ENCODE data around the gene CXADR.

CXADR gene

GRCh38 chr21:17598437-17598836 is 85.6 kb downstream of the CXADR start:
- H3K4me1 ChIP-seq = no peaks in the 10 kb centered on the region
- H3K4me2 ChIP-seq (ENCODE audit: low read length) = no peak overlapping the region
- H3K27ac ChIP-seq = no peak overlapping the region
- H3K4me3 ChIP-seq (ENCODE audit: low read depth, low read length) = no peak overlapping the region
- no peak overlapping the region for H3K9ac ChIP-seq
- H3K79me2 ChIP-seq = no peaks in the 10 kb centered on the region
- no peaks in the 10 kb centered on the region for H3K36me3 ChIP-seq (ENCODE audit: control insufficient read depth, insufficient read depth, low read length)
- TF ChIP-seq CTCF (IDR thresholded peaks at IDR 0.05) = no peak
- H3K27me3 ChIP-seq (ENCODE audit: control insufficient read depth, insufficient read depth, low read length) = no peaks in the 10 kb centered on the region
- no peaks in the 10 kb centered on the region for H3K9me3 ChIP-seq (ENCODE audit: control insufficient read depth, low read length)
- no peak overlapping the region for H2AFZ ChIP-seq

GRCh38 chr21:17602874-17603273 is 90.0 kb downstream of the CXADR start:
- H2AFZ ChIP-seq = no peak overlapping the region
- H3K4me2 ChIP-seq (ENCODE audit: low read length) = no peak overlapping the region
- no peaks in the 10 kb centered on the region for H3K79me2 ChIP-seq
- no peaks in the 10 kb centered on the region for H3K36me3 ChIP-seq (ENCODE audit: control insufficient read depth, insufficient read depth, low read length)
- no peaks in the 10 kb centered on the region for H3K4me1 ChIP-seq
- no peaks in the 10 kb centered on the region for H3K27me3 ChIP-seq (ENCODE audit: control insufficient read depth, insufficient read depth, low read length)
- no peak overlapping the region for H3K27ac ChIP-seq
- no peak for TF ChIP-seq CTCF (IDR thresholded peaks at IDR 0.05)
- no peak overlapping the region for H3K9ac ChIP-seq
- no peak overlapping the region for H3K4me3 ChIP-seq (ENCODE audit: low read depth, low read length)
- no peaks in the 10 kb centered on the region for H3K9me3 ChIP-seq (ENCODE audit: control insufficient read depth, low read length)

- Histone ChIP-seq H3K4me2 (ENCODE audit: low read length) (no peak overlapping the region), H3K27me3 (ENCODE audit: control insufficient read depth, insufficient read depth, low read length) (no peaks in the 10 kb centered on the region), H3K79me2 (no peaks in the 10 kb centered on the region), H3K4me3 (ENCODE audit: low read depth, low read length) (no peak overlapping the region), H2AFZ (no peak overlapping the region), H3K36me3 (ENCODE audit: control insufficient read depth, insufficient read depth, low read length) (no peaks in the 10 kb centered on the region), H3K27ac (no peak overlapping the region), H3K4me1 (peaks cover 2% of the 10 kb centered on the region), H3K9ac (no peak overlapping the region), H3K9me3 (ENCODE audit: control insufficient read depth, low read length) (no peaks in the 10 kb centered on the region)
- TF ChIP-seq CTCF (IDR thresholded peaks at IDR 0.05) = no peak
These were observed 94.8 kb downstream of the CXADR start for GRCh38 chr21:17607684-17608083.

GRCh38 chr21:17609681-17610080 is 96.8 kb downstream of the CXADR start:
- Histone ChIP-seq H3K4me3 (ENCODE audit: low read depth, low read length) (no peak overlapping the region), H3K9me3 (ENCODE audit: control insufficient read depth, low read length) (no peaks in the 10 kb centered on the region), H3K36me3 (ENCODE audit: control insufficient read depth, insufficient read depth, low read length) (no peaks in the 10 kb centered on the region), H3K4me2 (ENCODE audit: low read length) (no peak overlapping the region), H3K79me2 (no peaks in the 10 kb centered on the region), H3K27ac (no peak overlapping the region), H3K9ac (no peak overlapping the region), H2AFZ (no peak overlapping the region), H3K27me3 (ENCODE audit: control insufficient read depth, insufficient read depth, low read length) (no peaks in the 10 kb centered on the region), H3K4me1 (peaks cover 2% of the 10 kb centered on the region)
- no peak for TF ChIP-seq CTCF (IDR thresholded peaks at IDR 0.05)

- Histone ChIP-seq H3K9ac (no peak overlapping the region), H3K27ac (no peak overlapping the region)
These were observed 98.1 kb downstream of the CXADR start for GRCh38 chr21:17610911-17611310.

More at GRCh38 chr21:17610911-17611310, 98.1 kb downstream of the CXADR start:
- Histone ChIP-seq H3K27me3 (ENCODE audit: control insufficient read depth, insufficient read depth, low read length) (no peaks in the 10 kb centered on the region), H3K79me2 (no peaks in the 10 kb centered on the region), H2AFZ (peak overlapping the region; percentile 91), H3K4me1 (peaks cover 2% of the 10 kb centered on the region), H3K4me3 (ENCODE audit: low read depth, low read length) (no peak overlapping the region), H3K36me3 (ENCODE audit: control insufficient read depth, insufficient read depth, low read length) (no peaks in the 10 kb centered on the region), H3K4me2 (ENCODE audit: low read length) (peak overlapping the region; percentile 64), H3K9me3 (ENCODE audit: control insufficient read depth, low read length) (no peaks in the 10 kb centered on the region)
- no peak for TF ChIP-seq CTCF (IDR thresholded peaks at IDR 0.05)
